Measurements from ENCODE around the gene JMJD4. TPM values are rescaled to one million over a fixed set of nuclear protein-coding genes. Genes with fewer than 3 reads are reported as not detected.
A peak's percentile ranks its signal among the peaks of the same experiment; 100 is the strongest.

JMJD4 gene
- total RNA-seq, 1 donor from 2014 or later, result 20.6 TPM

GRCh38 chr1:227728059-227728891 lies 6.8 kb downstream of the JMJD4 start:
- H3K36me3 Mint-ChIP-seq, result no peaks in the 10 kb centered on the region
- peak overlapping the region; percentile 76 for H3K4me3 Mint-ChIP-seq
- H3K27me3 Mint-ChIP-seq (ENCODE audit: low read depth), result no peaks in the 10 kb centered on the region
- no peak for TF ChIP-seq CTCF (IDR thresholded peaks at IDR 0.05; ENCODE audit: unreplicated experiment)
- peaks cover 25% of the 10 kb centered on the region for H3K4me1 Mint-ChIP-seq
- H3K27ac Mint-ChIP-seq, result peak overlapping the region; percentile 87
- DNase-seq (ENCODE audit: low spot score in 2 of 2, unreplicated experiment in 2 of 2), result peak in 1 of 2 experiments; percentile 63
- peaks cover 12% of the 10 kb centered on the region for H3K9me3 Mint-ChIP-seq

- H3K4me1 Mint-ChIP-seq, result peaks cover 24% of the 10 kb centered on the region
- peaks cover 5% of the 10 kb centered on the region for H3K36me3 Mint-ChIP-seq
- TF ChIP-seq CTCF (IDR thresholded peaks at IDR 0.05; ENCODE audit: unreplicated experiment), result no peak
- no peak for DNase-seq (ENCODE audit: low spot score in 2 of 2, unreplicated experiment in 2 of 2)
- H3K9me3 Mint-ChIP-seq, result peaks cover 23% of the 10 kb centered on the region
- H3K27ac Mint-ChIP-seq, result no peak overlapping the region
- H3K4me3 Mint-ChIP-seq, result peak overlapping the region; percentile 26
- H3K27me3 Mint-ChIP-seq (ENCODE audit: low read depth), result no peaks in the 10 kb centered on the region
Measured at GRCh38 chr1:227726924-227727599, 8.0 kb downstream of the JMJD4 start.

- DNase-seq (ENCODE audit: low spot score in 2 of 2, unreplicated experiment in 2 of 2), result no peak
- Mint-ChIP-seq H3K27ac (no peak overlapping the region), H3K27me3 (ENCODE audit: low read depth) (no peaks in the 10 kb centered on the region), H3K9me3 (peaks cover 30% of the 10 kb centered on the region), H3K4me3 (no peak overlapping the region), H3K36me3 (peaks cover 5% of the 10 kb centered on the region), H3K4me1 (peaks cover 24% of the 10 kb centered on the region)
- TF ChIP-seq CTCF (IDR thresholded peaks at IDR 0.05; ENCODE audit: unreplicated experiment), result no peak
Measured at GRCh38 chr1:227726318-227726717, 8.8 kb downstream of the JMJD4 start.

- no peak for DNase-seq (ENCODE audit: low spot score in 2 of 2, unreplicated experiment in 2 of 2)
- H3K4me1 Mint-ChIP-seq, result peaks cover 20% of the 10 kb centered on the region
- peaks cover 7% of the 10 kb centered on the region for H3K36me3 Mint-ChIP-seq
- H3K27ac Mint-ChIP-seq, result no peak overlapping the region
- TF ChIP-seq CTCF (IDR thresholded peaks at IDR 0.05; ENCODE audit: unreplicated experiment), result no peak
- no peak overlapping the region for H3K4me3 Mint-ChIP-seq
- no peaks in the 10 kb centered on the region for H3K27me3 Mint-ChIP-seq (ENCODE audit: low read depth)
- H3K9me3 Mint-ChIP-seq, result peaks cover 42% of the 10 kb centered on the region
Measured at GRCh38 chr1:227725046-227725445, 10.1 kb downstream of the JMJD4 start.

GRCh38 chr1:227723474-227723873 lies 11.6 kb downstream of the JMJD4 start:
- Mint-ChIP-seq H3K27ac (no peak overlapping the region), H3K4me3 (no peak overlapping the region), H3K36me3 (peaks cover 7% of the 10 kb centered on the region), H3K4me1 (peaks cover 7% of the 10 kb centered on the region), H3K9me3 (peaks cover 55% of the 10 kb centered on the region), H3K27me3 (ENCODE audit: low read depth) (no peaks in the 10 kb centered on the region)
- TF ChIP-seq CTCF (IDR thresholded peaks at IDR 0.05; ENCODE audit: unreplicated experiment), result no peak
- DNase-seq (ENCODE audit: low spot score in 2 of 2, unreplicated experiment in 2 of 2), result no peak
